ENCODE results near the gene PPP2R5A. TPM values are rescaled to one million over a fixed set of nuclear protein-coding genes. Genes with fewer than 3 reads are reported as not detected.

The PPP2R5A gene
- total and polyA plus RNA-seq, 12 donors, result 44.2 to 86.8 (median 57.3) TPM

DNA sequence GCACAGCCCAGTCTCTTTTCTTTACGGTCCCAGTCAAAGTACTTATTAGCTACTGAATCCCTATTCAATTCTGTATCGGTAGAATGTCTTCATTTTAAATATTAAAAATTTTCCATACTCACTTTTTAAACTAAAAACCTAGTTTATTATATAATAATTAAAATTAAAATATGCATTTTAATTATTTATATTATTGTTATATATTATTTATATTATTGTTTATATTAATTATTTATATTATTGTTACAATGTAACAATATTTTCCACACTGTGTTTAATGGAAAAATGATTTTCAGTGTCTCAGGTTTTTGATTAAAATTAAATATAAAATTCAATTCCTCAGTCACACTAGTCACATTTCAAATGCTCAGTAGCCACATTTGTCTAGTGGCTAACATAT lies 18.2 kb upstream of the PPP2R5A start:
- no peaks in the 10 kb centered on the region for H3K27me3 ChIP-seq
- no peaks in the 10 kb centered on the region for H3K36me3 ChIP-seq
- intact Hi-C loops (cut with DNase I), result no loop called here
- 99 to 100% methylated on average over 2 of the region's 2 CpGs for WGBS, 2 donors
- no peak for ATAC-seq
- H3K9me3 ChIP-seq, result no peaks in the 10 kb centered on the region
- H3K27ac ChIP-seq, result no peak overlapping the region
- TF ChIP-seq, protein P1, sequence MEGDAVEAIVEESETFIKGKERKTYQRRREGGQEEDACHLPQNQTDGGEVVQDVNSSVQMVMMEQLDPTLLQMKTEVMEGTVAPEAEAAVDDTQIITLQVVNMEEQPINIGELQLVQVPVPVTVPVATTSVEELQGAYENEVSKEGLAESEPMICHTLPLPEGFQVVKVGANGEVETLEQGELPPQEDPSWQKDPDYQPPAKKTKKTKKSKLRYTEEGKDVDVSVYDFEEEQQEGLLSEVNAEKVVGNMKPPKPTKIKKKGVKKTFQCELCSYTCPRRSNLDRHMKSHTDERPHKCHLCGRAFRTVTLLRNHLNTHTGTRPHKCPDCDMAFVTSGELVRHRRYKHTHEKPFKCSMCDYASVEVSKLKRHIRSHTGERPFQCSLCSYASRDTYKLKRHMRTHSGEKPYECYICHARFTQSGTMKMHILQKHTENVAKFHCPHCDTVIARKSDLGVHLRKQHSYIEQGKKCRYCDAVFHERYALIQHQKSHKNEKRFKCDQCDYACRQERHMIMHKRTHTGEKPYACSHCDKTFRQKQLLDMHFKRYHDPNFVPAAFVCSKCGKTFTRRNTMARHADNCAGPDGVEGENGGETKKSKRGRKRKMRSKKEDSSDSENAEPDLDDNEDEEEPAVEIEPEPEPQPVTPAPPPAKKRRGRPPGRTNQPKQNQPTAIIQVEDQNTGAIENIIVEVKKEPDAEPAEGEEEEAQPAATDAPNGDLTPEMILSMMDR (IDR thresholded peaks at IDR 0.05), result no peak
- peaks cover 0 to 6% (median 1%) of the 10 kb centered on the region in 9 donors for H3K4me1 ChIP-seq
- H3K4me3 ChIP-seq, result no peak overlapping the region
- no peak for DNase-seq

GRCh38 chr1:212267460-212267859 lies 17.8 kb upstream of the PPP2R5A start:
- DNase-seq (no peak), ATAC-seq (no peak)
- TF ChIP-seq, protein P1 (IDR thresholded peaks at IDR 0.05), result no peak
- no peaks in the 10 kb centered on the region for H3K9me3 ChIP-seq
- H3K27me3 ChIP-seq, result no peaks in the 10 kb centered on the region
- peaks cover 0 to 10% (median 6%) of the 10 kb centered on the region in 9 donors for H3K4me1 ChIP-seq
- no peaks in the 10 kb centered on the region for H3K36me3 ChIP-seq
- no peak overlapping the region for H3K27ac ChIP-seq
- intact Hi-C loops (cut with DNase I), result no loop called here
- 85 to 92% methylated on average over 2 of the region's 2 CpGs for WGBS, 2 donors
- H3K4me3 ChIP-seq, result no peak overlapping the region

DNA sequence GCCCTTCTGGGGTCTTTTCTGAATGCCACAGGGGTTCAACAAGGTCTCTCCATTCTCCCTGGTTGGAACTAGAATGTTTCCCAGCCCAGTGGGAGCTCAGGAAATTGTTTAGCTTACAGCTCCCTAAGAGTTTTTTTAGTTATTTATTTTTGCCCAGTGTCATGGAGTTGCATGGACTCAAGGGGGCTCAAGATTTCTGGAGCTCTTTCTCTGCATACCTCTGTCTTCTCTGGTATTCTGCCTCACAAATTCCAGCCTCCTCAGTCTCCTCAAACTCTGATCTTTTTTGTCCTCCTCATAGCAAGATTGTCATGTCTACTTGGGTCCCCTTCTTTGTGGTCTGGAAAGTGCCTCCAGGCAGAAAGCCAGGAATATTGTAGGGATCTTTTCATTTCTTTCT lies 15.9 kb upstream of the PPP2R5A start:
- no peaks in the 10 kb centered on the region for H3K27me3 ChIP-seq
- TF ChIP-seq, protein P1 (IDR thresholded peaks at IDR 0.05), result no peak
- ATAC-seq, result no peak
- H3K9me3 ChIP-seq, result no peaks in the 10 kb centered on the region
- H3K36me3 ChIP-seq, result no peaks in the 10 kb centered on the region
- intact Hi-C loops (cut with DNase I), result no loop called here
- no peak for DNase-seq
- no peak overlapping the region for H3K4me3 ChIP-seq
- H3K4me1 ChIP-seq, result peaks cover 0 to 14% (median 7%) of the 10 kb centered on the region in 9 donors
- no peak overlapping the region for H3K27ac ChIP-seq

GRCh38 chr1:212270564-212270963 lies 14.6 kb upstream of the PPP2R5A start:
- intact Hi-C loops (cut with DNase I), result loop anchor here in 1 of 10 donors (5.0 kb wide), 1 partner anchor 33 kb away; no protein-coding TSS in a partner anchor
- TF ChIP-seq, protein P1 (IDR thresholded peaks at IDR 0.05), result no peak
- H3K27ac ChIP-seq, result no peak overlapping the region
- peaks cover 0 to 14% (median 7%) of the 10 kb centered on the region in 9 donors for H3K4me1 ChIP-seq
- no peaks in the 10 kb centered on the region for H3K9me3 ChIP-seq
- 51 to 62% methylated on average over 2 of the region's 2 CpGs for WGBS, 2 donors
- H3K27me3 ChIP-seq, result no peaks in the 10 kb centered on the region
- H3K4me3 ChIP-seq, result no peak overlapping the region
- no peak for DNase-seq
- no peaks in the 10 kb centered on the region for H3K36me3 ChIP-seq
- no peak for ATAC-seq

Measured in heart right ventricle (tissue), 16 donors.